ENCODE results near the gene ZDHHC9.

Gene ZDHHC9

DNA sequence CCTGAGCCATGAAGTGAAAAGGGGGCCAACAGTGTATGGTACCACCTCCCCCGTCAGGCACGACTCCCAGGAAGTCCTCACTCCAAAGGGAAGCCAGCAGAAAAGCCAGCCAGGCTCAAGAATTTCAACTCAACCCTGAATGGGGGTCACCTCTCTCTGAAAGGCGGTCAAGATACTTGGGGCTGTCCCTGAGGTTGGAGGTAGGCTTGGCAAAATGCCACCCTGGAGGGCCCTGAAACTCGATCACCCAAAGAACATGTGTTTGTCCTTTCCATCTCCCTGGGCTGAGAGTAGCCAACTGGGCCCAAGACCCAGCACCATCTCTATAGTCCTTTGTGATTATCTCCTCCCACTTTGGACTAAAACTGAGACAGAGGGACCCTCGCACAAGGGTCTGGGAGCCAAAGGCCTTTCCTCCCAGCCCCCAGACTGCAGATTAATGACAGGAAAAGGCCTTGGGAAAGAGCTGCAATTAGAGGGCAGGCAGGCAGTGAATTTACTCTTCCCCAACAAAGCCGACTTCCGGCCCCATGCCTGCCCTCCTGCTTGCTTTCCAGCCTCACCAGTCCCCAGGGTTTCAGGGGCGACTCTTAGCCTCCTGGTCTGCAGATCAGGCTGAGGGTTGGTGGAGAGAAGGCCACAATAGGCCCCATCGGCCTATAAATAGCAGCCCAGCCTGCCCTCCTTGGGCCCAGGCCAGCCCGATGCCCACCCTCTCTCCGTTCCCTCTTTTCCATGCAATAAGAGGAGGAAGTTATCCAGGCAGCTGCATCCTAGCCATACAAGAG lies 58.3 kb downstream of the ZDHHC9 start:
- DNase-seq = no peak

DNA sequence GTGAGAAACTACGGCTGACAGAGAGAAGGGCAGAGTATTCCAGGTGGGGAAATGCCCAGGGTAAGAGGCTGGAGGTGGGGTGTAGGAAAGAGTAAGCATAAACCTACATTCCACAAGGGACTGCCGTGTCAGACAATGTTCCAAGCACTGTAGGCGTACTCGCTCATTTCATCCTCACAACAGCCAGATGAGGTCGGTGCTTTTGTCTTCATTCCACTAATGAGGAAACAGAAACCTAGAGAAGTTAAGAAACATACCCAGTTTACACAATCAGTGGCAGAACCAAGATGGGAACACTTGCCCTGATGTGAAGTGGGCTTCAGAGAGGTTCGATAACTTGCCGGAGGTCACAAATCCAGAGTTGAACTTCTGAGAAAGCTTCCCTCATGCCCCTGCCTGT lies 59.3 kb downstream of the ZDHHC9 start:
- no peak for DNase-seq

DNA sequence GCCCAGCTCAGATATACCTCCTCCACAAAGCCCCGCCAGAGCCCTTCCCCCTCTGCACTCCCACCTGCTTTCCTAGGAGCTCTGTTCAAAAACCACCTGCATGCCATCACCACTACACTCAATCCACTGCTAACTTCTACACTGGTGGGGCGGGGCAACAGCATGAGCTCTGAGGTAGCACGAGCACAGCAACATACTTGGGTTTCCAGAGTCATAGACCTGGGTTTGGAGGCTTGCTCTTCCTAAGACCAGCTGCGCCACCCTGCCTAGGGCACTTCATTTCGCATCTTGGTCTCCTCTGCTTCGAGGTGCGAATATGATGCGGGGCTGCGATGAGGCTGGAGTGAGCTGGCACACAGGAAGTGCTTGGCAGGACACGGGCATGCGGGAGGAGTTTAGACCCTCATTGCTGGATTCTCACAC lies 60.4 kb downstream of the ZDHHC9 start:
- peak; percentile 69 for DNase-seq

DNA sequence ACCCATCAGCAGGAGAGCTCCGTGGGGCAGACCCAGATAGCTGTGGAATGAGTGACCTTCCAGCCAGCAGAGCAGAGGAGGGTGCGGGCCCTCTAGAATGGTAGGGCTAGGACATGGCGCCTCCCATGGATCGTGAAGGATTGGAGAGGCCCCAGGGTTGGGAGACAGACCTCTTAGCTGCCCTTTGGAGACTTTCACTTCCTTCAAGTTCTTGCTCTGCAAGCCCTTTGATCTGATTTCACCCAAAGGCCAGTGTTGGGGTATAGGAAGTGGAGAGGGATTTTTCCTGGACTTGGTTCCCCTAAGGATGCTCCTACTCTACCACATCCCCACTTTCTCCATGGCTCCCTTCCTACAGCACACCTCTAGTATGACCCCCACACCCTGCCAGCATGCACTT lies 61.0 kb downstream of the ZDHHC9 start:
- DNase-seq = no peak

DNA sequence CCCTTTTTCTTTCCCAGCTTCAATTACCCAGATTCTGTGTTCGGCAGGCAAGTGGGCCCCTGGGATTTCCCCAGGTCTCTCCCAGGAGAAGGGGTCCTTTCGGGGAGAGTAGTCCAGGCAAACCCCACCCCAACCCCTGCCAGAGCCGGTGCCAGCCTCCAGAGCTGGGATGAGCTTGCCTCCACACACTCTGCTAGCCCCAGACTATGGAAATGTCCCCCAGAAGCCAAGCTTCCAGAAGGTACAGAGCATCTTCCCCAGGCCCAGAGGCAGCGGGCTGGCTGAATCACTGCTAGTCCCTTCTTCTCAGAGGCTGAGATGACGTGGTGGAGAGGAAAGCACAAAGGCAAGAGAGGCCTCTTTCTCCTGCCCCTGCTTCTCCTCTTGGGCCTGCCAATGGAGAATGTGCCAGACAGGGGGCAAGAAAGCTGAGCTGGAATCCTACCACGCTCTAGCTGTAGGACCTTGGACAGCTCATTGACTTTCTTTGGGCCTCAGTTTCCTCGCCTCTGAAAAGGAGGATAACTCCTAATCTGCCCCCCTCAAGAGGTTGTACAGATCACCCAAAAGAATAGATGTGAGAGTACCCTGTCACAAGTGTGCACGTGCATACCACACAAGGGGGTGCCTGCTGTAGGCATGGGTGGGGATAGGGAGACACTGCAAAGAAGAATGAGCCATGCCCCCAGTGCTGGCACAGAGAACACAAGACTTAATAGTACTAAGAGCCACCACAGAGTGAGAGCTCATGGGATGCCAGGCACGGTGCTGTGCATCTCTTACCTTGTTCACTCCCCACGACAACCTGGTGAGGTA lies 61.8 kb downstream of the ZDHHC9 start:
- peak; percentile 75 for DNase-seq

DNA sequence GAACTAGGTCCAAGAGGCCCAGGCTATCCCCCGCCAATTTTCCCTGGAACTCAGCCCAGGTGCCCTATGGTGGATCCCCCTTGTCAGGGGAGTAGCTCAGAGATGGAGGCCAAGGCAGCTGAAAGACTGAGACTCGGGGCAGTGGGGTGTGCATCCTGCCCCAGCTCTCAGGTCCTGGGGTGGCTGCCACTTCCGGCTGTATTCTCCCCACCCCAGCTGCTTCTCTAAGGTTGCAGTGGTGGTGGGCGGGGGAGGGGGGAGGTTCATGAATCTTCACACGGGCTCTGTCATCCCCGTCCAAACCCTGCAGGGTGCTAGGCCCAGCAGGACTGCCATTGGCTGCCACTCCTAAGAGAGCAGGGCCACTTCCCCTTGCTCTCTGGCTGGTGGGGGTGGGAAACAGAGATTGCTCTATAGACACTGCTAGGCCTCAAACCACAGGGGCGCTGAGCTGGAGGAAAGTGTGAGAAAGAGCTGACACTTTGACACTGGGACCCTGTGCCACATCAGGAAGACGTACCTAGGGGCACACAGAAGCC lies 62.5 kb downstream of the ZDHHC9 start:
- DNase-seq = peak; percentile 90

DNA sequence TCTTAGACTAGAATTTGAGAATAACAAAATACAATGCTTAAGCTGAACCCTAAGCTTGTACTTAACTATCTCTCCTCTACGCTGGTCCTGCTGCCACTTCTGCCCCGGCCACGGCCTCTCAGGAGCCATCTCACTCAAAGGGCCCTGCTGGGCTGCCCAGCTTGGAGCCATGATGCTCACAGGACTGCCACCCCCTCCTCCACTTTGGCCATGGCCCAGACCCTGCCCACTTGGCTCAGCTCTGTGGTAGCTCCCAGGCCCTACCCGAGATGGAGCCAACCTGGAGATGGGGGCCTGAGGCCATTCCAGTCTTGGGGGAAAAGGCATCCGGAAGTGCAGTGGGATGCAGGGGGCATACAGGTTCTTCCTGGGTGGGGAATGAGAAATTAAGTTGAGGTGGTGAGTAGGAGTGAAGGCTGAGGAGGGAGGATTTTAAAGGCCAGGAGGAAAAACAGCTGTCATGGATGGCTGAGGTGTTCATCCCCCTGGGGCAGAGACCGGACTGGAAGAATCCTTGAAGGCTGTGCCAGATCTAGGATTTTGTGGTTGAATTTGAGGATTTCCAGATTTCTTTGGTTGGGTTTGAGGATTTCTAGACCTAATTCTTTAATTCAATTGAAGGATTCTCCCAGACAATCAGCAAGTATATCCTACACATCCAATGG lies 63.1 kb downstream of the ZDHHC9 start:
- no peak for DNase-seq

DNA sequence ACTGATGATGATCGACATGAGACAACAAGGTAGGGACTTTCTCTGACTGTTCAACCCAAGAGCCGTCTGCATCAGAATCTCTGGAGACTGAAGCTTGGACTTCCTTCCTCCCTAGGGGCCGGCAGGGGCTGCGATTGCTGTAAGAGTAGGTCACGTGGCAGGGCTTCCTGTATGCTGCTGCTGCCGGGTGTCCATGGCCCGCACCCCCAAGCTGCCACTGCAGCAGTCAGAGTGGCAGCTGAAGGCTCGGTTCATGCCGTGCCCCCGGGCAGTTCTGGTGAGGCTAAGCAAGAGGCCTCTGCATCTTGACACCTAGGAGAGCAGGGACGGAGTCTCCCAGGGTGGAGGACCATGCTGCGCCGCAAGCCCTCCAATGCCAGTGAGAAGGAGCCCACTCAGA lies 63.9 kb downstream of the ZDHHC9 start, which contains the start of gene SASH3:
Gene SASH3, plus strand, starts transcription at position 203 of the 400 bp plus-strand sequence. Its CDS starts 149 bp downstream, at position 352.
- DNase-seq = peak; percentile 85

DNA sequence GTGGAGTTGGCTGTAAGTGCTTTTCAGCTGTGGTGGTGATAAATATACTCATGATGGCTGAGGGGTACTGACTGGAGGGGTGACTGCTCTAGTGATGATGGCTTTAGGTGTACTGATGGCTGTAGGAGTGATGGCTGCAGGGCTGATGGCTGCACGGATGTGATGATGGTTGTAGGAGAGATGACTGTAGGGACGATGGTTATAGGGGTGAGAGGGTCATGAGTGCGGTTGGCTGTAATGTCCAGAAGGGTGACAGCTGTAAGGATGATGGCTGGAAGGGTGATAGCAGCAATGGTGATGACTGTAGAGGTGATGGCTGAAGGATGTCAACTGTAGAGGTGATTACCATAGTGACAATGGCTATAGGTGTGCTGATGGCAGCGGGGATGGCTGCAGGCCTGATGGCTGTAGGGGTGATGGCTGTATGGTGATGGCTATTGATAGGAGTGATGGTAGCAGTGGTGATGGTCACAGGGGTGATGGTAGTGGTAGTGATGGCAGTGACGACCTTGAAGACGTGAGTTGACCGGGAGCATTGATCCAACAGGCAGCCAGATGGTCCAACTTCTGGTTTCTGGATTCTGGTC lies 64.5 kb downstream of the ZDHHC9 start:
- no peak for DNase-seq

DNA sequence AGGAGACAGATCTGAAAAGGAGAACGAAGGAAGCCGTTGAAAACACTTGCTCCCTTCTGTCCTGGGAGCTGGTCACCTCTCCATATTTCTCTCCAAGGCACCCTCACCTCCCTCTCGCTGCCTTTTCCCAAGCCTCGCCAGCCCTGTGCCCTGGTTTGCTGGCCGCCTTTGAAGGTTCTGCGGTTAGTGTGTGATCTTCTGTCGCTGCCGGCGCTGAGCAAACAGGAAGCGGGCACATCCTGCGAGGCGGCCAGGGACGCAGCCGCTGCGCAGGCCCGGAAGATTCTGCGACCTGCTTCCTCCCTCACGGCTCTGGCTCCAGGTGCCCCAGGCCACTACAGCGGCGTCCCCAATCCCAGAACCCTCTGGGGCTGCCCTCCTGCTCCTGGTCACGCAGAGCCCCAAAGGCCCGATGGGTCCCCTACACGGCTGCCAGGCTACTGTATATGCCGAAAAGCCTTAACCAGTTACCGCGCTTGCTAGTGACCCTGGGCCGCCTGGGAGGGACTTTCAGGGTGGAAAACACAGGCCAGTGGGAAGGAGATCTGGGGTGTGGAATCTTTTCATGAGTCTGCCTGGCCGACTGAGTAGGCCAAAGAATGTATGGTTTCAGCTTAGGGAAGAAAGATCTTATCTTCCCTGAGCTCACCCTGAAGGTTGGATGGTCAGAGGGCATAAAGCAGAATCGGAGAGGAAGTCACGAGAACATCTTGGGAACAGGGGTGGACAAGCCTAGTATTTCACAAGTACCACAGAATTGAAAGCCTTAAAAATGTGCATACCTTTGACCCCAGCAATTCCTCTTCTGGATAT lies 66.3 kb downstream of the ZDHHC9 start:
- peak; percentile 89 for DNase-seq

DNA sequence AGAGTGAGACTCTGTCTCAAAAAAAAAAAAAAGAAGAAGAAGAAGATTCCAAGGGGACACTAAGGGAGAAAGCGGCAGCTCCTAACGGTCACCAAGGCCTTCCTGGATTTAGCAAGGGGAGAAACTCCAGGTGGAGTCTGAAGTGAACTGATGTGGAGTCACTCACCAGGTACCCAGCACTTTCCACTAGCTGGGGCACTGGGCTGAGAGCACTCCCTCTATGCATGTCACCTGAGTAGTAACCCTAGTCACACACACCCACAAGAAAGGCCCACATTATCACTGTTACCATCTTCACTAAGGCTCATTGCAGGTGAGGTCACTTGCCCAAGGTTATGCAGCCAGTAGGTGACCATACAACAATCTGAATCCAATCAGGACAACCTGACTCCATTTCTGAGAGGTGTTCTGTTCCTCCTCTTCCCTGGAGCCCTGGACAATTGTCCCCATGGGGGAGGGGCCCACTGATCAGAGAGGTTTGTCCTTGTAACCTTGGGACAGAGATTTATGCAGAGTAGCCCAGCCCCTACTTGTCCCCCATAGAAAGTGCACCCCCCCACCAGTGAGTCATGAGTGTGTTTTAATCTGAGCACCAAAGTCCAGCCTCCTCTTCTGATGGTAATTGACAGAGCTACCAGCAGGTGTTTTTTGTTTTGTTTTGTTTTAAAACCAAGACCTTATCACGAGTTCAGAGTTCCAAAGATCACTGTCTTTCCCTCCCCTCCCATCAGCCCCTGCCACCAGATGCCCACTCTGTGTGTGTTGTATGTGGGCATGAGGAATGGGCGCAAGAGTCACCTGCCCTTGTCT lies 69.8 kb downstream of the ZDHHC9 start:
- DNase-seq = no peak

DNA sequence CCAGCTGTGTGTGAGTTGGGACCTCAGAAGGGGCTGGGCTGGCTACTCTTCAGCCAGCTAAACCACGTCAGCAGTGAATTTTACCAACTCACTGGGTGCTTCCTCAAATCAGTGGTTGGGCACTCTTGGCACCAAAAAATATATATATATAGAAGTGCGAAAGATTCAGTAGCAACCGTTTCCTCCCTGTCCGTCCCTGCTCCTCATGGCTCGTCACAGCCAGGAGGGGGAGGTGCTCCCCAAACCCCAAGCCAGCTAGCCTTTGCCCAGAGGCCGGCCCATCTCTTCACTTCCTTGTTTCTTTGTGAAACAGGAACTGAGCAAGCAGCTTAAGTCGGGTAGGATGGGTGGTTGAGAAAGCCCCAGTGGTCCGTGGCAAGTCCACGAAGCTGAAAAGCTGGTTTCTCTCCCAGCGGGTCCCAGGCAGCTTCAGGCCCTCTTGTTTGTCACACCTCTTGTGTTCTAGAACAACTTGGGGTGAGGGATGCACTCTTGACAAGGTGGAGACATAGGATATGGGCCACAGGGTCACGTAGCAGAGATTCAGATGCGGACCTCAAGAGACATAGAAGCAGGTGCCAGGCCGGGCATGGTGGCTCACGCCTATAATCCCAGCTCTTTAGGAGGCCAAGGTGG lies 70.8 kb downstream of the ZDHHC9 start:
- peak; percentile 67 for DNase-seq

DNA sequence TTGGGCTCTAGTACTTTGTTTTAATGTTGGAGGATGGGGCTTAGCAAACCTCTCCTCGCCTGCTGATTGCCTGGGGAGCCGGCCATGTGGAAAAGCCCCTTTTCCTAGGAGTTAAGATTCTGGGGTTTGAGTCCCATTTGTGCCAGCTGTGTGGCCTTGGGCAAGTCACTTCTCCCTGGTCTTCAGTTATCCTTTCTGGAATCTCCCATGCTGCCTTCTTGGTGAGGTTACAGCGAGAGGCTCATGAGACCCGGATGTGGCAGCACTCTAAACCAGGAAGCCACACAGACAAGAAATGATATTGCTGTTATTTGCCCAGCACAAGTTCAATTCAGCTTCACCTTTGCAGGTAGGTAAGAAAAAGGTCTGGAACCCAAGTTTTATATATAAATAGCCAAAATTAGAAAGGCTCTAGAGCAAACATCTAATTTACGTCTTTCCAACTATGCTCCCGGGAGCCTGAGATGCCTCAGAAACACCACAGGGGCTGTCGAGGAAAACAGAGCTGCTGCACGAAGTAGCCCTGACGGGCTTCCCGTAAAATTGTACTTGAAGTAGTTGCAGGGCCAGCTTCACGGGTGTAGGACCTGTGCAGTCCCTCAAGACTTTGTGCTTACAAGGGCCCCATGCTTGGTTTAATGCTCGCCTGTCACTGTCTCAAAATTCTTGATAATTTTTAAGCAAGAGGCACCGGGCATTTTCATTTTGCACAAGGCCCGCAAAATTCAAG lies 72.3 kb downstream of the ZDHHC9 start:
- peak; percentile 69 for DNase-seq

DNA sequence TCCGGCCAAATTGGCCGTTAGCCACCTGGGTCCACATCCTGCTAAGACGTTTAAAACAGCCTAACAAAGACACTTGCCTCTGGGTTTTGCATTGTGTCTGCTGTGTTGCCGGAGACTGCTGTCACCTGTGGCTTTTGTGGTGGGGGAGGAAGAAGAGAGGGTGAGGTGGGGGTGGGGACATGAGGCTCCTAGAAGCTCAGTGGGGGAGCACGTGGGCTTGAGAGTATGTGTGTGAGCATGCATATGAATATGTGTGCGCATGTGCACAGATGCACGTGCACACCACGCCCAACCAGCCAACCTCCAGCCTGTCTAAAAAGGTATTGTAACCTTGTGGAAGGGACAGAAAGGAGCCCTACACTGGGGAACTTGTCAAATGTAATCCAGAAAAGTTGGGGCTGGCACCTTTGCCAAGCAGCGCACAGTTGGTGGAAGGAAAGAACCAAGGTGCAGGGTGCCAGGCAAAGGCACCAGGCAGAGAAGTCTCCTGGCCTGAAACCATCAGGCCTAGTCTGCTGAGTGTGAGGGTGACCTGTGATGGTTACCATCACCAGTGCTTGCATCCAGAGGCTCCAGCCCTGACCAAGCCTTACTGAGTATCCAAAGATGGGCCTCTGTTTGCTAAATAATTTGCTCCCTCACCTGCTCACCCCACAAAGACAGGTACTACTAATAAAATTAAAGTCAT lies 74.1 kb downstream of the ZDHHC9 start:
- peak; percentile 84 for DNase-seq

DNA sequence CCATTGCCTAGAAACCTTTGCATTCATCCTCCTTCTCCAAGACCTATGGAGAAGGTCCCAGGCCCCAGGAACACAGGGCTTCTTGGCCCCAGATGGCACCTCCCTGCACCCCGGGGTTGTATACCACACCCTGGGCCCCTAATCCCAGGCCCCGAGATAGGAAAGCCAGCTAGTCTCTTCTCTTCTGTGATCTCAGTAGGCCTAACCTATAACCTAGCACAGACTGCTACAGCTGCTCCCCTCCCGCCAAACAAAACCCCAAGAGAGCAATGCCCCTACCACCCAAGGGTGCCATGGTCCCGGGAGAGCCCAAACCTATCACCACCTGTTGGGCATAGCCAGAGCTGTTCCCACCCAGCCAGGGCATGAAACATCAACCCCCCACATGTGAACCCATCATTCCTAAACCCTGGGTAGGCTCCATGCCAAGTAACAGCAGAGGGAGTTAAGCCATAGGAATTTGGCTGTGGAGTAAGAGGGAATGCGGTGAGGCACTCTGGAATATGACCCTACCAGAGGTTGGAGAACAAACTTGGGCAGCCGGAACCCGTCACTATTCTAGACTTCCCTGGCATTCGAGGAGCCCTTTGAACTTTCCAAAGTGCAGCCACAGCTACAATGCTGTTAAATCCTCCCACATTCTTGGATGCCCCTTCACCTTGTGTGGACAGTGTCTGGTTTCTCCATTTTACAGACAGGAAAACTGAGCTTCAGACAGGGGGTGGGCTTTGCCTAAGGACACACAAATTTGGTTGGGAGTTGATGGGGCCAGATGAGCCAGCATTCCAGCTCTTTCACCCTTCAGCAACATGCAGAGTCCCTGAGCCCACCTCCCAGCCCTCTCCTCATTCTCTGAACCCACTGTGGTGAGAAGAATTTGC lies 74.9 kb downstream of the ZDHHC9 start:
- DNase-seq = no peak

DNA sequence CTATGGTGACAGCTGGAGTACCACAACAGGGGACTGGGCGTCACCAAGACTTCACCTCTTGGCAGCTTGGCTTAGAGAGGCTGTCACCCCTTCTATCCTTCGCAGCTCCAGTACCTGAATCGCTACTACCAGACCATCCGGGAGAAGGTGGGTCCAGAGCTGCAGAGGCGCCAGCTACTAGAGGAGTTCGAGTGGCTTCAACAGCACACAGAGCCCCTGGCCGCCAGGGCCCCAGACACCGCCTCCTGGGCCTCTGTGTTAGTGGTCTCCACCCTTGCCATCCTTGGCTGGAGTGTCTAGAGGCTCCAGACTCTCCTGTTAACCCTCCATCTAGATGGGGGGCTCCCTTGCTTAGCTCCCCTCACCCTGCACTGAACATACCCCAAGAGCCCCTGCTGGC lies 75.5 kb downstream of the ZDHHC9 start:
- DNase-seq = no peak

DNA sequence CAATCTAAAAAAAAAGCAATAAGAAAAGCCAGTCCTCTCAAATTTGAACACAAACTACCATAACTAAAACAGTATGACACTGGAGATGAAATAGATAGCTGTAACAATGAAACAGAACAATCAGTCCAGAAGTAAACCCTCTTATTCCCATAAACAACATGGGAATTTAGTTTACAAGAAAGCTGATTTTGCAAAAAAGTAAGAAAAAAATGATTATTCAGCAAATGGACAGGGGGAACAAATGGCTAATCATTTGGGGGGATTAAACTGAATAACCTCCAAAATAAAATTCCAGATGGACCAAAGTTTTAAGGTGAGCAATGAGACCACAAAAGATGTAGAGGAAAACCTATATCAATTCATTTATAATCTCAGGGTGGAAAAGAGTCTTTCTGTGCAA lies 80.0 kb downstream of the ZDHHC9 start:
- no peak for DNase-seq

DNA sequence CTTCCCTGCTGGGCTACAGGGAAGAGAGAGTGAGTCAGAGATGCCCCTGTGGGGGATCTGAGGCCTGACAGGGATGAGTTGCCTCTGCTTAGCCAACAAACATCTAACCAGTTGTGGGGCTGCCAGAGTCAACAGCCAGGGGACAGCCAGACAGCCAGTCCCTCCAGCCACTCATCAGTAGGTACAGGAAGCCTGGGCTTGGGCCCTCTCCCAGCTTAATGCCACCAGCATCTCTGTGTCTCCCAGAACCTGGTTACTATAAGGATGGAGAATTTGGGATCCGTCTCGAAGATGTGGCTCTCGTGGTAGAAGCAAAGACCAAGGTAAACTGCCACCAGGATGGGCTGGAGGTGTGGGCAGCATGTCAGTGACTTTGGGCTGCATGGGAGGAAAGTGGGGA lies 81.2 kb downstream of the ZDHHC9 start:
- no peak for DNase-seq

Measured in activated effector memory CD4-positive, alpha-beta T cell treated with anti-CD3 and anti-CD28 coated beads, Interleukin-2, amount 50 U/mL, for 16 hours (primary cell).